H1 (cell line): ENCODE results near the gene CYP27C1. TPM values are rescaled to one million over a fixed set of nuclear protein-coding genes. Genes with fewer than 3 reads are reported as not detected.

Experiments used
- ASH2L ChIP-seq: fragments of 200-600, 300-600 bp; sonication (generic); IDR thresholded peaks from one replicate; pipeline ENCODE4 v1.7.1; 2017; ENCODE audit warnings: low read length
- BCL11A ChIP-seq, 2 experiments: IDR thresholded peaks; one replicate each; pipeline ENCODE4 v1.6.1; 2011; ENCODE audit warnings: low read depth in 2 of 2, low read length in 2 of 2, mild to moderate bottlenecking in 2 of 2
- polyA plus RNA-seq, 7 experiments: library from polyadenylated mRNA; depleted of rRNA in 3 of 7; stranded (reverse) in 5 of 7; unstranded in 2 of 7; fragments of >200 nt in 5 of 7; fragments of 200-250 nt in 2 of 7; gene quantifications; 1 replicate in 5 of 7; 2 replicates in 1 of 7; 4 replicates in 1 of 7; pipeline versions ENCODE4 v1.2.1 to v1.2.3, GENCODE V29; 2011 to 2013; ENCODE audit warnings: missing spikeins in 2 of 7, mixed read lengths in 2 of 7
- total RNA-seq: library from RNA; stranded (reverse); fragmentation: NEBNext Ultra II Directional; extraction: Animal tissue kit (Norgen Biotek cat#: 25700); gene quantifications from 2 replicates; pipeline ENCODE4 v1.2.1, GENCODE V29; 2021

CYP27C1 gene
- total and polyA plus RNA-seq, 2 of the 8 experiments (the other 6 are each of a cell fraction or from before 2014, with no cell fraction given) = 1.3 to 3.2 TPM

DNA sequence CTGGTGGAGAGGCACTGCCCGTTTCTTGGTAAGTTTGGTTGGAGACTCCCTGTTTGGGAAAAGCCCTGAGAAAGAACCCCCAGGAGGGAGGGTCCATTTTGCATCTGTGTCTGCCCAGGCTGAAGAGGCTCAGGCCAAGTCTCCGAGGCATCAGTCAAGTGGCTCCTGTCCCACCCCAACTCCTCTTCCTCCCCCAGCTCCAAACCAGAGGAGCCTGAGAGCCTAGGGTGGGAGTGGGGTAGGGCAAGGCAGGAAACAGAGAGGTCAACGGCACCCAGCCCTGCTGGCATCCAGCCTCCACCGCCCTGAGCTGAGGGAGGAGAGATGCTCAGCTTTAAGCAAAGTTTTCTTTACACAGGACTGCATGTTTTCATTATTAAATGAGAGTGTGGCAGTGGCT lies 38.2 kb downstream of the CYP27C1 start (continued):
- TF ChIP-seq BCL11A (IDR thresholded peaks at IDR 0.05; ENCODE audit: low read depth in 2 of 2, low read length in 2 of 2) (no peak), ASH2L (no peak)
- TF ChIP-seq, all 59 proteins: peak for 0
